ENCODE measurements around the gene FKBP14. TPM values are rescaled to one million over a fixed set of nuclear protein-coding genes. Genes with fewer than 3 reads are reported as not detected.

FKBP14 gene
- total RNA-seq, result 32.0 and 37.2 TPM in 2 replicates

GRCh38 chr7:30026229-30027064 is at the start of gene FKBP14:
Gene FKBP14 (minus strand): TSS chr7:30026702. CDS start chr7:30026508, 194 bp downstream.

GRCh38 chr7:30028216-30028748 is 1.8 kb upstream of the FKBP14 start, which contains the start of gene PLEKHA8:
Gene PLEKHA8 (plus strand): TSS chr7:30028412. CDS start chr7:30028763, 351 bp downstream.

GRCh38 chr7:29989257-29989995 is 37.1 kb downstream of the FKBP14 start, which contains the start of gene SCRN1:
Gene SCRN1 (minus strand): TSS chr7:29989801. CDS start chr7:29969067, 20,734 bp downstream.

Other genes starting within 250 kb of the FKBP14 start
- under 0.01 TPM in 1 of 2 replicates, not detected in the other for gene WIPF3, start 220.2 kb downstream of the FKBP14 start, total RNA-seq
- gene SCRN1, start 36.9 kb downstream of the FKBP14 start, total RNA-seq, result 76.4 and 100 TPM in 2 replicates
- gene PLEKHA8, start 1.7 kb upstream of the FKBP14 start, total RNA-seq, result 10.1 and 11.4 TPM in 2 replicates
- 13.1 and 17.2 TPM in 2 replicates for gene MTURN, start 108.3 kb upstream of the FKBP14 start, total RNA-seq

Data from smooth muscle cell of bladder (primary cell).